NCI-H2029 treated with DMSO at 0.1 percent for 48 hours (cell line): ENCODE measurements around the gene CNTNAP3B.
A peak's percentile ranks its signal among the peaks of the same experiment; 100 is the strongest.
"Not testable (repeated sequence)": the region's sequence is repeated elsewhere in the genome, so short reads cannot be mapped to it uniquely, and the experiment has no call there.

Experiments
- DNase-seq: peaks from one replicate; lab custom pipeline; 2025; lab: John Stamatoyannopoulos, UW

The CNTNAP3B gene

GRCh38 chr9:42129073-42129729 lies at the start of gene CNTNAP3B:
Gene CNTNAP3B (minus strand): TSS chr9:42129426. CDS start chr9:42129094, 332 bp downstream.
- not testable (repeated sequence) for DNase-seq

GRCh38 chr9:42160299-42160698 lies 31.1 kb upstream of the CNTNAP3B start:
- DNase-seq, result not testable (repeated sequence)

- DNase-seq, result peak; percentile 69
Measured at GRCh38 chr9:42127056-42127841, 2.0 kb downstream of the CNTNAP3B start.

- DNase-seq, result not testable (repeated sequence)
Measured at GRCh38 chr9:42121007-42121406, 8.2 kb downstream of the CNTNAP3B start.

- not testable (repeated sequence) for DNase-seq
Measured at GRCh38 chr9:42095929-42096328, 33.3 kb downstream of the CNTNAP3B start.

GRCh38 chr9:42084559-42084952 lies 44.7 kb downstream of the CNTNAP3B start:
- not testable (repeated sequence) for DNase-seq

GRCh38 chr9:42083877-42084558 lies 45.2 kb downstream of the CNTNAP3B start:
- not testable (repeated sequence) for DNase-seq

GRCh38 chr9:42080376-42080775 lies 48.9 kb downstream of the CNTNAP3B start:
- DNase-seq, result not testable (repeated sequence)

GRCh38 chr9:42074868-42075267 lies 54.4 kb downstream of the CNTNAP3B start:
- DNase-seq, result not testable (repeated sequence)

- not testable (repeated sequence) for DNase-seq
Measured at GRCh38 chr9:42071026-42071425, 58.2 kb downstream of the CNTNAP3B start.

GRCh38 chr9:42070035-42070799 lies 59.0 kb downstream of the CNTNAP3B start:
- DNase-seq, result not testable (repeated sequence)

- not testable (repeated sequence) for DNase-seq
Measured at GRCh38 chr9:42053874-42054273, 75.4 kb downstream of the CNTNAP3B start.

GRCh38 chr9:42050701-42051100 lies 78.5 kb downstream of the CNTNAP3B start:
- DNase-seq, result not testable (repeated sequence)

- DNase-seq, result not testable (repeated sequence)
Measured at GRCh38 chr9:42044422-42045010, 84.7 kb downstream of the CNTNAP3B start.

GRCh38 chr9:42033541-42033940 lies 95.7 kb downstream of the CNTNAP3B start:
- DNase-seq, result not testable (repeated sequence)

GRCh38 chr9:42020639-42021038 lies 108.6 kb downstream of the CNTNAP3B start:
- not testable (repeated sequence) for DNase-seq

GRCh38 chr9:42018220-42018922 lies 110.9 kb downstream of the CNTNAP3B start:
- not testable (repeated sequence) for DNase-seq

GRCh38 chr9:42014317-42014716 lies 114.9 kb downstream of the CNTNAP3B start:
- DNase-seq, result not testable (repeated sequence)

GRCh38 chr9:41991607-41992006 lies 137.6 kb downstream of the CNTNAP3B start:
- not testable (repeated sequence) for DNase-seq

- DNase-seq, result not testable (repeated sequence)
Measured at GRCh38 chr9:41980271-41980670, 149.0 kb downstream of the CNTNAP3B start.
